ENCODE results near the gene PHAF1.
A peak's percentile ranks its signal among the peaks of the same experiment; 100 is the strongest.

The PHAF1 gene

DNA sequence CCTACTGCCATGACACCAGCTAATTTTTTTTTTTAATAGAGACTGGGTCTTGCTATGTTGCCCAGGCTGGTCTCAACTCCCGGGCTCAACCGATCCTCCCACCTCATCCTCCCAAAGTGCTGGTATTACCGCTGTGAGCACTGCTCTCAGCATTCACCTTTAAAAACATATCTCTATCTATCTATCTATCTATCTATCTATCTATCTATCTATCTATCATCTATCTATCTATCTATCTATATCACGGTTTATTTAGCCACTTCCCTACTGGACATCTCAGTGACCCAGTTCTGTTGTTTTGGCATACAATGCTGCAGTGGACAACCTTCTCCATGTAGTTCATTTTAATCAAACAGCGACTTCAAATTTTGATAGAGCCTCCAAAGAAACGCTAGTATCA is 1.3 kb upstream of the PHAF1 start:
- H3K4me3 ChIP-seq (ENCODE audit: low read depth, low read length) = no peak overlapping the region
- H3K9ac ChIP-seq = no peak overlapping the region
- no peaks in the 10 kb centered on the region for H3K9me3 ChIP-seq (ENCODE audit: control insufficient read depth, low read length)
- H2AFZ ChIP-seq = no peak overlapping the region
- TF ChIP-seq, protein P1, sequence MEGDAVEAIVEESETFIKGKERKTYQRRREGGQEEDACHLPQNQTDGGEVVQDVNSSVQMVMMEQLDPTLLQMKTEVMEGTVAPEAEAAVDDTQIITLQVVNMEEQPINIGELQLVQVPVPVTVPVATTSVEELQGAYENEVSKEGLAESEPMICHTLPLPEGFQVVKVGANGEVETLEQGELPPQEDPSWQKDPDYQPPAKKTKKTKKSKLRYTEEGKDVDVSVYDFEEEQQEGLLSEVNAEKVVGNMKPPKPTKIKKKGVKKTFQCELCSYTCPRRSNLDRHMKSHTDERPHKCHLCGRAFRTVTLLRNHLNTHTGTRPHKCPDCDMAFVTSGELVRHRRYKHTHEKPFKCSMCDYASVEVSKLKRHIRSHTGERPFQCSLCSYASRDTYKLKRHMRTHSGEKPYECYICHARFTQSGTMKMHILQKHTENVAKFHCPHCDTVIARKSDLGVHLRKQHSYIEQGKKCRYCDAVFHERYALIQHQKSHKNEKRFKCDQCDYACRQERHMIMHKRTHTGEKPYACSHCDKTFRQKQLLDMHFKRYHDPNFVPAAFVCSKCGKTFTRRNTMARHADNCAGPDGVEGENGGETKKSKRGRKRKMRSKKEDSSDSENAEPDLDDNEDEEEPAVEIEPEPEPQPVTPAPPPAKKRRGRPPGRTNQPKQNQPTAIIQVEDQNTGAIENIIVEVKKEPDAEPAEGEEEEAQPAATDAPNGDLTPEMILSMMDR (IDR thresholded peaks at IDR 0.05) = no peak
- peaks cover 17% of the 10 kb centered on the region for H3K4me1 ChIP-seq
- no peaks in the 10 kb centered on the region for H3K36me3 ChIP-seq (ENCODE audit: control insufficient read depth, insufficient read depth, low read length)
- H3K27ac ChIP-seq = no peak overlapping the region
- H3K4me2 ChIP-seq (ENCODE audit: low read length) = no peak overlapping the region
- H3K27me3 ChIP-seq (ENCODE audit: control insufficient read depth, insufficient read depth, low read length) = no peaks in the 10 kb centered on the region
- H3K79me2 ChIP-seq = peaks cover 24% of the 10 kb centered on the region

DNA sequence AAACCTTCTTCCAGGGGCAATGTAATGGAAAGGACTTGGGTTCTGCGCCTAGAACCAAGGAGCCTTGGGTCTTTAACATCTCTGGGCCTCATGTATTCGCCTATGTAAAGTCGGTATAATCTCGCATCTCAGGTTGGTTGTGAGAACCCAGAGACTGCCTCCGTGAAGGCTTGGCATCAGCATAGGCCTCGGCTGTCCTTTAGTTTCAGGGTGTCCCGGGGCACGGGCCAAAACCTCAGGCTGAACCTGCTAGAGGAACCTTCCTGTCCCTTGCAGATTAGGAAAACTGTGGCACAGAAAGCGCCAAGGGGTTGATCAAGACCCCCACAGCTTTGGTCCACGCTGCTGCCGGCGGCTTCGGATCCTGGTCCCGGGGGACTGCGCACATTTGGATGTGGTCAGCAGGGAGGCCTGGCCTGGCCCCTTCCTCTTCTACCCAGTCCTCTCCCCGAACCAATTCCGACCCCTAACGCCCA is 772 bp upstream of the PHAF1 start:
- no peaks in the 10 kb centered on the region for H3K9me3 ChIP-seq (ENCODE audit: control insufficient read depth, low read length)
- peak overlapping the region; percentile 99 for H2AFZ ChIP-seq
- H3K4me3 ChIP-seq (ENCODE audit: low read depth, low read length) = peak overlapping the region; percentile 90
- H3K4me2 ChIP-seq (ENCODE audit: low read length) = peak overlapping the region; percentile 95
- peaks cover 27% of the 10 kb centered on the region for H3K79me2 ChIP-seq
- H3K9ac ChIP-seq = peak overlapping the region; percentile 64
- H3K4me1 ChIP-seq = peaks cover 17% of the 10 kb centered on the region
- H3K36me3 ChIP-seq (ENCODE audit: control insufficient read depth, insufficient read depth, low read length) = no peaks in the 10 kb centered on the region
- no peaks in the 10 kb centered on the region for H3K27me3 ChIP-seq (ENCODE audit: control insufficient read depth, insufficient read depth, low read length)
- TF ChIP-seq, protein P1 (IDR thresholded peaks at IDR 0.05) = no peak
- H3K27ac ChIP-seq = no peak overlapping the region

GRCh38 chr16:67111951-67112444 is 2.3 kb downstream of the PHAF1 start:
- Histone ChIP-seq H2AFZ (no peak overlapping the region), H3K9me3 (ENCODE audit: control insufficient read depth, low read length) (no peaks in the 10 kb centered on the region), H3K27me3 (ENCODE audit: control insufficient read depth, insufficient read depth, low read length) (no peaks in the 10 kb centered on the region), H3K4me1 (peaks cover 17% of the 10 kb centered on the region), H3K9ac (no peak overlapping the region), H3K79me2 (peaks cover 36% of the 10 kb centered on the region), H3K27ac (no peak overlapping the region), H3K36me3 (ENCODE audit: control insufficient read depth, insufficient read depth, low read length) (no peaks in the 10 kb centered on the region), H3K4me2 (ENCODE audit: low read length) (no peak overlapping the region), H3K4me3 (ENCODE audit: low read depth, low read length) (no peak overlapping the region)
- TF ChIP-seq, protein P1 (IDR thresholded peaks at IDR 0.05) = no peak

DNA sequence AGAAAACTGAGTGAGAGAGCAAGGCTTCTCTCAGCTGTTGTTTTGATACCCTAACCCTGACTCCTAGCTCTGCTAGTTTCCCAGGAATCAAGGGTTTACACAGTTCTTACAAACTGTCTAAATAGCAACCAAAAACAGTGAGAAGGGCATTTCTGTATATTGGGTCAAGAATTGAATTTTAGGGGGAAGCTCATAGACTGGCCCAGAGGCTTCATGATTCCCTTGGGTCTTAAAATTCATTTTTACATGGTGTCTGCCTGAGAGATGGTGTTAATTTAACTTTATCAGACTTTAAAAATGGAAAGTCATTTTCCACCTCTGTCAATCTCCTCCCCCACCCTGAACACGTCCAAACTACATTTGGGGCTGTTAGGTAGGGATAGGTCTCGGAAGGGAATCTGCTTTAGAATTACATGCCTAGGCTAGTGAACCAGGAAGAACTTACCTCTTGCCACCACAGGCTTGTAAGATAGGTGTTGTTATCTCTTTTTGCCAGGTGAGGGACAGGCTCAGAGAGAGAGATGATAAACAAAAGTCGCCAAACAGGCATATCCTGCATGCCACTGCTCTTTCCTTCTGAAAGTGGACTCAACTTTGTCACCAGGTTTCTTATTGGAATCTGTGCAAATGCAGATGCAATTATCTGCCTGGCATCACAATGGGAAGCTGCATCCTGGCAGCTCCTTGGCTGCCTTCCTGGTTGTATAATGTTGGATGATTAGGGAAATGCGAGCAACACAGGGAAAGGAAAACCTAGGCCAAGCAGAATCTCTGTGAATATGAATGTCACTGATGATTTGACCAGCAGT is 3.1 kb downstream of the PHAF1 start:
- Histone ChIP-seq H3K9me3 (ENCODE audit: control insufficient read depth, low read length) (no peaks in the 10 kb centered on the region), H3K36me3 (ENCODE audit: control insufficient read depth, insufficient read depth, low read length) (no peaks in the 10 kb centered on the region), H3K27me3 (ENCODE audit: control insufficient read depth, insufficient read depth, low read length) (no peaks in the 10 kb centered on the region), H3K4me2 (ENCODE audit: low read length) (no peak overlapping the region), H3K9ac (no peak overlapping the region), H2AFZ (no peak overlapping the region), H3K27ac (no peak overlapping the region), H3K4me3 (ENCODE audit: low read depth, low read length) (no peak overlapping the region), H3K4me1 (peaks cover 17% of the 10 kb centered on the region), H3K79me2 (peaks cover 39% of the 10 kb centered on the region)
- TF ChIP-seq, protein P1 (IDR thresholded peaks at IDR 0.05) = no peak
